Right lobe of liver (tissue), 4 donors: ENCODE results near the gene TBC1D3B.

Experiments used
- POLR2A ChIP-seq: fragments of 450-650 bp; IDR thresholded peaks from one replicate; pipeline ENCODE4 v1.6.1; 2017; ENCODE audit warnings: antibody characterized with exemption, mild to moderate bottlenecking
- TF ChIP-seq, protein P1 (sequence below), 4 donors: fragments of 200-600 bp in 3 of 4; fragments of 450-650 bp in 1 of 4; IDR thresholded peaks; one replicate each; pipeline versions ENCODE4 v1.5.1 to v1.8.0; 2016 to 2022; ENCODE audit warnings: antibody characterized with exemption in 4 of 4, mild to moderate bottlenecking in 2 of 4
- donor health status: DM: no; HTN: no; CAD: no.
- donor health status: DM: no; HTN: no; CAD: no.
- donor health status: DM: no; HTN: yes; CAD: no.

DNA sequence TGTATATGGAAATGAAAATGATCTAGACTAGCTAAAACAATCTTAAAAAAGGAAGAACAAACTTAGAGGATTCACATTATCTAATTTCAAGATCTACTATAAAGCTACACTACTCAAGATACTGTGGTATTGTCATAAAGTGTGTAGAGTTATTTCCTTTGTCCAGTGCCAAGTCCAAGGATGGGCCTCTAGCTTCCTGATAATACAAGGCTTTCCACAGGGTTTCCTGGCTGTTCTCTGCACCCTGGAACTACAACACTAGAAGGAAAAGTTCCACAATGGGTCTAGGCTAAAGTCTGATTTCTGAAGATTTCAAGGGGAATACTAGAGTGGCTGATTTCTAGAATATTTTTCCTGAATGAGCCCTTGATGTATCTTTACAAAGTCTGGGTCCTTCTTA, 34.2 kb downstream of the TBC1D3B start:
- TF ChIP-seq, protein P1, sequence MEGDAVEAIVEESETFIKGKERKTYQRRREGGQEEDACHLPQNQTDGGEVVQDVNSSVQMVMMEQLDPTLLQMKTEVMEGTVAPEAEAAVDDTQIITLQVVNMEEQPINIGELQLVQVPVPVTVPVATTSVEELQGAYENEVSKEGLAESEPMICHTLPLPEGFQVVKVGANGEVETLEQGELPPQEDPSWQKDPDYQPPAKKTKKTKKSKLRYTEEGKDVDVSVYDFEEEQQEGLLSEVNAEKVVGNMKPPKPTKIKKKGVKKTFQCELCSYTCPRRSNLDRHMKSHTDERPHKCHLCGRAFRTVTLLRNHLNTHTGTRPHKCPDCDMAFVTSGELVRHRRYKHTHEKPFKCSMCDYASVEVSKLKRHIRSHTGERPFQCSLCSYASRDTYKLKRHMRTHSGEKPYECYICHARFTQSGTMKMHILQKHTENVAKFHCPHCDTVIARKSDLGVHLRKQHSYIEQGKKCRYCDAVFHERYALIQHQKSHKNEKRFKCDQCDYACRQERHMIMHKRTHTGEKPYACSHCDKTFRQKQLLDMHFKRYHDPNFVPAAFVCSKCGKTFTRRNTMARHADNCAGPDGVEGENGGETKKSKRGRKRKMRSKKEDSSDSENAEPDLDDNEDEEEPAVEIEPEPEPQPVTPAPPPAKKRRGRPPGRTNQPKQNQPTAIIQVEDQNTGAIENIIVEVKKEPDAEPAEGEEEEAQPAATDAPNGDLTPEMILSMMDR (IDR thresholded peaks at IDR 0.05), result no peak
- TF ChIP-seq POLR2A, result no peak
